PC-3 (cell line): ENCODE measurements around the gene DNAJC5.

Source experiments
- EZH2 ChIP-seq: fragments of 300-600 bp; sonication (generic); IDR thresholded peaks from one replicate; pipeline ENCODE4 v1.6.1; 2017; ENCODE audit warnings: antibody characterized with exemption, mild to moderate bottlenecking, low read length; ENCODE audit not compliant: unreplicated experiment
- TF ChIP-seq, protein P1 (sequence below): fragments of 300-600 bp; sonication (generic); conservative IDR thresholded peaks from 2 replicates; pipeline ENCODE4 v1.5.1; 2017; ENCODE audit warnings: antibody characterized with exemption, low read depth, mild to moderate bottlenecking, low read length

DNA sequence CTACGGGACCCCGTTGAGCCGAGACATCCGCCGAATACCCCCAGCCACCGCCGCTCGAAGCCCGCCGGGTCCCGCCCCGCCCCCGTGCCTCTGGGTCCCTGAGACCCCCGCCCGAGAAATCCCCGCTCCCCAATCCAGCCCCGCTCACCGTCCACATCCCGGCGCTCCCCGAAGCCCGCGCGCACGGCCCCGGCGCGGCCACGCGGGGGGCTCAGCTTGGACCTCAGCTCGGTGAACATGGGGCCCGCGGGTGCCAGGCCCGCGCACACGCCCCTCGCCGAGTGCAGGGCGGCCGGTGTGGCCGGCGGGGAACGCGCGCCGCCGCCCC lies 84.3 kb downstream of the DNAJC5 start:
- TF ChIP-seq, protein P1, sequence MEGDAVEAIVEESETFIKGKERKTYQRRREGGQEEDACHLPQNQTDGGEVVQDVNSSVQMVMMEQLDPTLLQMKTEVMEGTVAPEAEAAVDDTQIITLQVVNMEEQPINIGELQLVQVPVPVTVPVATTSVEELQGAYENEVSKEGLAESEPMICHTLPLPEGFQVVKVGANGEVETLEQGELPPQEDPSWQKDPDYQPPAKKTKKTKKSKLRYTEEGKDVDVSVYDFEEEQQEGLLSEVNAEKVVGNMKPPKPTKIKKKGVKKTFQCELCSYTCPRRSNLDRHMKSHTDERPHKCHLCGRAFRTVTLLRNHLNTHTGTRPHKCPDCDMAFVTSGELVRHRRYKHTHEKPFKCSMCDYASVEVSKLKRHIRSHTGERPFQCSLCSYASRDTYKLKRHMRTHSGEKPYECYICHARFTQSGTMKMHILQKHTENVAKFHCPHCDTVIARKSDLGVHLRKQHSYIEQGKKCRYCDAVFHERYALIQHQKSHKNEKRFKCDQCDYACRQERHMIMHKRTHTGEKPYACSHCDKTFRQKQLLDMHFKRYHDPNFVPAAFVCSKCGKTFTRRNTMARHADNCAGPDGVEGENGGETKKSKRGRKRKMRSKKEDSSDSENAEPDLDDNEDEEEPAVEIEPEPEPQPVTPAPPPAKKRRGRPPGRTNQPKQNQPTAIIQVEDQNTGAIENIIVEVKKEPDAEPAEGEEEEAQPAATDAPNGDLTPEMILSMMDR = no peak
- TF ChIP-seq EZH2 = no peak
